HG02840 (cell line): ENCODE results near the gene CDH24.
A peak's percentile ranks its signal among the peaks of the same experiment; 100 is the strongest.

Experiments
- ATAC-seq: cut with Tn5 transposase; IDR thresholded peaks from one replicate; pipeline ENCODE4 v1.9.1; 2021; ENCODE audit warnings: mild to moderate bottlenecking, moderate library complexity, moderate number of reproducible peaks; ENCODE audit not compliant: unreplicated experiment, low FRiP score

CDH24 gene

GRCh38 chr14:23091294-23092225, 34.2 kb upstream of the CDH24 start:
- ATAC-seq, result no peak

- no peak for ATAC-seq
Measured at GRCh38 chr14:23090254-23090636, 32.9 kb upstream of the CDH24 start.

GRCh38 chr14:23089498-23090253, 32.4 kb upstream of the CDH24 start:
- no peak for ATAC-seq

GRCh38 chr14:23086565-23086964, 29.2 kb upstream of the CDH24 start:
- no peak for ATAC-seq

- no peak for ATAC-seq
Measured at GRCh38 chr14:23085458-23085857, 28.1 kb upstream of the CDH24 start.

- no peak for ATAC-seq
Measured at GRCh38 chr14:23080474-23080873, 23.2 kb upstream of the CDH24 start.

- ATAC-seq, result no peak
Measured at GRCh38 chr14:23079716-23080115, 22.4 kb upstream of the CDH24 start.

GRCh38 chr14:23078692-23079116, 21.4 kb upstream of the CDH24 start:
- no peak for ATAC-seq

GRCh38 chr14:23077962-23078361, 20.6 kb upstream of the CDH24 start:
- ATAC-seq, result no peak

- no peak for ATAC-seq
Measured at GRCh38 chr14:23076785-23077408, 19.6 kb upstream of the CDH24 start.

- no peak for ATAC-seq
Measured at GRCh38 chr14:23074906-23075305, 17.6 kb upstream of the CDH24 start.

- ATAC-seq, result no peak
Measured at GRCh38 chr14:23071921-23072539, 14.7 kb upstream of the CDH24 start.

GRCh38 chr14:23071244-23071920, 14.1 kb upstream of the CDH24 start:
- peak; percentile 81 for ATAC-seq

GRCh38 chr14:23070262-23071129, 13.2 kb upstream of the CDH24 start:
- ATAC-seq, result no peak

GRCh38 chr14:23069413-23069806, 12.1 kb upstream of the CDH24 start:
- no peak for ATAC-seq

GRCh38 chr14:23068789-23069412, 11.6 kb upstream of the CDH24 start:
- no peak for ATAC-seq

- no peak for ATAC-seq
Measured at GRCh38 chr14:23067847-23068788, 10.8 kb upstream of the CDH24 start.
